ENCODE measurements around the gene RBM39.

DNA sequence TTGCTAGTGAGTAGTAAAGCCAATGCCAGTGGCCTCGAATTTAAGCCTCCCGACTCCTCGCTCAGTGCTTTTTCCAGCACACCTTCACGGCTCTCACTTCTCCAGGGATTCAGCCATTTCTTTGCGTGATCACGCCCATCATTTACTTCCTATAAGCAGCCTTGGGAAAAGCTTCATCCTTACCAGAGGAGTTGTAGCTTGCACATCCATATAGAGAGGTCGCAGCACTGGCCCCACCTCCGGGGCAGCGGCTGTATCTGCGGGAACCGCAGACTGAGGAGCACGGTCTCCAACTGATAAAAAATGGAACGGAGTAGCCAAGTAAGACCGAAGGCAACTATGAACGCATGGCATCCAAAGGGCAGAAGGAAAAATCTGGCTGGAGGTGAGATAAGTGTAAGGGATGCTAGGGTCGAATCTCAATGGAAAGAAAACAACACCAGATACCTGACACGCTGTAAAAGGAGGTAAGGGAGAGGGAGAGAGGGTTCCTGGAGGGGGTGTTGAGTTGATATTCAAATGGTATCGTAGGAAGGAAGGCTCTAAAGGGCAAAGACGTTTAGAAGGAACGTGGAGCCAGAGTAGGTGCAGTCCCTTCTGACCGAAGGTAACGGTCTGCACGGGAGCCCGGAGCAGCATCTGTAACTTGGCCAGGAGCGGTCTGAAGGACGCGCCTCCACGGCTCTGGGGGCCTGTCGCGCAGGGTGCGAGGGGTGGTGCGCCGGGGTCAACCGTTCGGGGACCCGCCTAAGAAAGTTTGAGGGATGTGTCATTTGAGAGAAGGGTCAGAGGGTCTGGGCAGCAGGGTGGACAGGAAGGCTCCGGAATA, 43.5 kb downstream of the RBM39 start:
- TF ChIP-seq CTCF (IDR thresholded peaks at IDR 0.05) (no peak), ZFX (IDR thresholded peaks at IDR 0.05; ENCODE audit: borderline replicate concordance) (no peak)
